HL-60 (cell line): ENCODE results near the gene RPS3.

Experiments
- DNase-seq, 2 experiments: peaks; one replicate each; pipeline ENCODE4 v3.0.0-alpha.2; 2010 to 2020; ENCODE audit warnings: low read depth in 1 of 2, low spot score in 1 of 2
- H3K27ac ChIP-seq: fragments of 250-450 bp; sonication (Bioruptor Pico); replicated peaks from 2 replicates; pipeline ENCODE4 v1.5.1; 2020; ENCODE audit warnings: mild to moderate bottlenecking, moderate library complexity
- H3K27me3 ChIP-seq: fragments of 250-450 bp; sonication (Bioruptor Pico); 2 replicates; pipeline ENCODE4 v1.5.1; 2021; ENCODE audit warnings: mild to moderate bottlenecking, moderate library complexity; ENCODE audit not compliant: insufficient read depth, poor library complexity, severe bottlenecking
- H3K4me3 ChIP-seq: replicated peaks from 2 replicates; pipeline ENCODE4 v1.5.1; 2011; ENCODE audit warnings: mild to moderate bottlenecking, control low read depth, low read length; ENCODE audit not compliant: insufficient read depth
- GABPA ChIP-seq: IDR thresholded peaks from 2 replicates; pipeline ENCODE4 v1.6.1; 2012; ENCODE audit warnings: low read depth
- POLR2AphosphoS5 ChIP-seq: IDR thresholded peaks from 2 replicates; pipeline ENCODE4 v1.6.1; 2012; ENCODE audit warnings: low read depth
- REST ChIP-seq: IDR thresholded peaks from 2 replicates; pipeline ENCODE4 v1.6.1; 2012; ENCODE audit warnings: low read depth; ENCODE audit not compliant: insufficient replicate concordance
- SPI1 ChIP-seq: IDR thresholded peaks from 2 replicates; pipeline ENCODE4 v1.6.1; 2012; ENCODE audit warnings: low read depth, mild to moderate bottlenecking, borderline replicate concordance
- TF ChIP-seq, protein P1 (sequence below): IDR thresholded peaks from one replicate; pipeline ENCODE4 v1.5.1; 2011; ENCODE audit warnings: low read length, control low read depth, inconsistent platforms; ENCODE audit not compliant: insufficient read depth

RPS3 gene

DNA sequence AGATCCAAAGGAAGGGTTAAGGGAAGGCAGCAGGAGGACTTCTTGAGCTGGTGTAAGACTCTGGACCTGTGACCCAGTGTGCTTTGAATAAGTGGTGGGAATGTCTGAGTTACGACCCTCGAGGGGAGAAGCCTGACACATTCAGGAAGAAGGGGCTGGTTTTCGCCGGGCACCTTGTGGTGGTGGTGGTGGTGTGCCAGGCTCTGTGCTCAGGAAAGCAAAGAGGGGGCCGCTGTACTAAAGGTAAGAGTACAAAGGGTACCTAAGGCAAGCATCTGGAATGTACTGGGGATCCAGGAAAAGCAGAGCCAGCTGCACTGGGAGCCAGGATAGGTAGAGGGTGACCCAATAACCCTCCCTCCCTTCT is 27.4 kb downstream of the RPS3 start:
- no peak for DNase-seq
- TF ChIP-seq REST: no peak
- no peak for TF ChIP-seq GABPA
- TF ChIP-seq SPI1: no peak
- TF ChIP-seq, protein P1, sequence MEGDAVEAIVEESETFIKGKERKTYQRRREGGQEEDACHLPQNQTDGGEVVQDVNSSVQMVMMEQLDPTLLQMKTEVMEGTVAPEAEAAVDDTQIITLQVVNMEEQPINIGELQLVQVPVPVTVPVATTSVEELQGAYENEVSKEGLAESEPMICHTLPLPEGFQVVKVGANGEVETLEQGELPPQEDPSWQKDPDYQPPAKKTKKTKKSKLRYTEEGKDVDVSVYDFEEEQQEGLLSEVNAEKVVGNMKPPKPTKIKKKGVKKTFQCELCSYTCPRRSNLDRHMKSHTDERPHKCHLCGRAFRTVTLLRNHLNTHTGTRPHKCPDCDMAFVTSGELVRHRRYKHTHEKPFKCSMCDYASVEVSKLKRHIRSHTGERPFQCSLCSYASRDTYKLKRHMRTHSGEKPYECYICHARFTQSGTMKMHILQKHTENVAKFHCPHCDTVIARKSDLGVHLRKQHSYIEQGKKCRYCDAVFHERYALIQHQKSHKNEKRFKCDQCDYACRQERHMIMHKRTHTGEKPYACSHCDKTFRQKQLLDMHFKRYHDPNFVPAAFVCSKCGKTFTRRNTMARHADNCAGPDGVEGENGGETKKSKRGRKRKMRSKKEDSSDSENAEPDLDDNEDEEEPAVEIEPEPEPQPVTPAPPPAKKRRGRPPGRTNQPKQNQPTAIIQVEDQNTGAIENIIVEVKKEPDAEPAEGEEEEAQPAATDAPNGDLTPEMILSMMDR: no peak
- no peak for TF ChIP-seq POLR2AphosphoS5
- Histone ChIP-seq H3K27me3 (peaks cover 21% of the 10 kb centered on the region), H3K27ac (no peak overlapping the region), H3K4me3 (no peak overlapping the region)

- Histone ChIP-seq H3K27ac (no peak overlapping the region), H3K27me3 (peaks cover 26% of the 10 kb centered on the region), H3K4me3 (no peak overlapping the region)
- no peak for DNase-seq
- TF ChIP-seq SPI1 (no peak), GABPA (no peak), REST (no peak), POLR2AphosphoS5 (no peak)
- TF ChIP-seq, protein P1: no peak
Measured at GRCh38 chr11:75427181-75427580, 27.9 kb downstream of the RPS3 start.

DNA sequence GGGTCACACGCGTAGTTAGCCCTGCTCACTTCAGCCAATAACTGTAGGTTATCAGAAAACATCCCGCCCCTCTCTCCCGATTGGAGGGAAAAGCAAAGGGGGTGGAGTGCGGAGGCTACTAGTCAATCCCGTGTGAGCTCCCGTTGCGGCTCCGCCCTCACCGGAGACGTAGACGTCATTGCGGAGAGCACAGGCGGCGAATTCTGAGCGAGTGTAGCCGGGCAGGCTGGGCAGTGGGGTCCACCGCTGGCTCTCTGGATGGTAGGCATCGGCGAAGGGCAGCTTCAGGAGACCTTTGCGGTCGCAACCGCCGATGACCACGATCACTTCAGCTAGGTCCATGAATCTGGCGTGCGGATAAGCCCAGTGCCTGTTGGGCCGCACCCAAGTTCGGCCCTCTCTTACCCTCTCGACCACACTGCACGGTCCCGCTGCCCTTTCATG is 29.0 kb downstream of the RPS3 start:
- Histone ChIP-seq H3K27ac (no peak overlapping the region), H3K4me3 (no peak overlapping the region), H3K27me3 (peaks cover 35% of the 10 kb centered on the region)
- TF ChIP-seq REST (no peak), GABPA (no peak), POLR2AphosphoS5 (no peak), SPI1 (no peak)
- TF ChIP-seq, protein P1: no peak
- peak in 1 of 2 experiments; percentile 67 for DNase-seq
